ENCODE results near the gene KMT2E. TPM values are rescaled to one million over a fixed set of nuclear protein-coding genes. Genes with fewer than 3 reads are reported as not detected.
A peak's percentile ranks its signal among the peaks of the same experiment; 100 is the strongest.
"Not testable (repeated sequence)": the region's sequence is repeated elsewhere in the genome, so short reads cannot be mapped to it uniquely, and the experiment has no call there.

The KMT2E gene
- total RNA-seq, 1 experiment from 2014 or later: 63.1 TPM

DNA sequence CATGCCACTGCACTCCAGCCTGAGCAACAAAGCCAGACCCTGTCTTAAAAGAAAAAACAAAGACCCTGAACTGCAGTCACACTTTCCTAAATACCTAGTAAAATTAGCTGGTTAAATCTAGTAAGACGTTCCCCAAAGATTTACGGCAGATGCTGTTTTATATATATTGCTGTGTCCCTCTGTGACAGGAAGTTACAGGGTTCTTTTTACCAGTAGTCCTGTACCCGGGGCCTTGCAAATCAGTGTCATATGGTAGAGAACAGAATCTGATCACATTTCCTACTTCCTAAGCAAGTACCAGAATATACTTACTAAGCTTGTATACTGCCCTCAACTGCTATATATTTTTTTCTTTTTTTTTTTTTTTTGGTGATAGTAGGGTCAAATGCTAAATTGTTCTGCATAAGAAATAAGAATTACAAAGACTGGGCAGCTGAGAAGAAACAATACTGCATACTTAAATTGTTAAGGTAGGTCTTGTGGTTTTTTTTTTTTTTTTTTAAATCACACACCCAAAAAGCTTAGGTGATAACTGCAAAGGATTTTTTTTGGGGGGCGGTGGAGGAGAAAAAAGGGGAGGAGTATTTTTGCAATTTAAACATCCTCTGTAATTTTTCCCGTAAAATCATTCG lies 27.3 kb upstream of the KMT2E start:
- POLR2A ChIA-PET: no interaction called here
- H3K27ac Mint-ChIP-seq (ENCODE audit: unreplicated experiment): peak overlapping the region; percentile 99
- intact Hi-C loops (cut with micrococcal nuclease; ENCODE audit: unreplicated experiment): no loop called here

DNA sequence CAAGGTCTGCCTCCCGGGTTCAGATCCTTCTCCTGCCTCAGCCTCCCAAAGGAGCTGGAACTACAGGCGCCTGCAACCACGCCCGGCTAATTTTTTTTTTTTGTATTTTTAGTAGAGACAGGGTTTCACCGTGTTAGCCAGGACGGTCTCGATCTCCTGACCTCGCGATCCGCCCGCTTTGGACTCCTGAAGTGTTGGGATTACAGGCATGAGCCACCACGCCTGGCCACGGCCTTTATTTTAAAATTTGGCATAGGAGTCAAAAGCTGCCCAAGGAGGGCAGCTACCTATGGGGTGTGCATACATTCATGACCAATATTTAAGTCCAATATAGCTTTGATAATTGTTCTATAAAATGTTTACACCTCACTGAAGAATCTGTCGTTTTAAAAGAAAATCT lies 26.6 kb upstream of the KMT2E start:
- H3K27me3 ChIP-seq (replicated peaks; ENCODE audit: control insufficient read depth, insufficient read depth, low read length); intact Hi-C loops (cut with micrococcal nuclease; ENCODE audit: unreplicated experiment); H3K4me3 ChIP-seq (ENCODE audit: low read depth, low read length); H3K4me3 Mint-ChIP-seq (ENCODE audit: unreplicated experiment); H3K9me3 Mint-ChIP-seq (ENCODE audit: unreplicated experiment); H3K9me3 ChIP-seq; H3K27ac Mint-ChIP-seq (ENCODE audit: unreplicated experiment); H3K27me3 Mint-ChIP-seq (ENCODE audit: insufficient read depth, unreplicated experiment); BruUV-seq (replicated peaks); H3K36me3 ChIP-seq (ENCODE audit: control insufficient read depth, insufficient read depth, low read length); CTCF ChIA-PET; DNase-seq: not testable (repeated sequence)
- POLR2A ChIA-PET: interaction anchor here (0.7 kb wide), 1 partner anchor 26 kb away, joined by 3 read pairs; no protein-coding TSS in a partner anchor
- Mint-ChIP-seq H3K36me3 (ENCODE audit: insufficient read depth, unreplicated experiment) (peaks cover 69% of the 10 kb centered on the region), H3K4me1 (ENCODE audit: low read depth, unreplicated experiment) (peaks cover 11% of the 10 kb centered on the region)
- peaks cover 57% of the 10 kb centered on the region for H3K4me1 ChIP-seq

More for the DNA sequence above, 27.3 kb upstream of the KMT2E start:
- Mint-ChIP-seq H3K9me3 (ENCODE audit: unreplicated experiment) (no peaks in the 10 kb centered on the region), H3K4me3 (ENCODE audit: unreplicated experiment) (no peak overlapping the region), H3K4me1 (ENCODE audit: low read depth, unreplicated experiment) (peaks cover 11% of the 10 kb centered on the region), H3K27me3 (ENCODE audit: insufficient read depth, unreplicated experiment) (no peaks in the 10 kb centered on the region), H3K36me3 (ENCODE audit: insufficient read depth, unreplicated experiment) (peaks cover 65% of the 10 kb centered on the region)
- no peaks in the 10 kb centered on the region for H3K27me3 ChIP-seq (replicated peaks; ENCODE audit: control insufficient read depth, insufficient read depth, low read length)
- no peak overlapping the region for H3K4me3 ChIP-seq (ENCODE audit: low read depth, low read length)
- H3K4me1 ChIP-seq: peaks cover 57% of the 10 kb centered on the region
- TF ChIP-seq, protein P1, sequence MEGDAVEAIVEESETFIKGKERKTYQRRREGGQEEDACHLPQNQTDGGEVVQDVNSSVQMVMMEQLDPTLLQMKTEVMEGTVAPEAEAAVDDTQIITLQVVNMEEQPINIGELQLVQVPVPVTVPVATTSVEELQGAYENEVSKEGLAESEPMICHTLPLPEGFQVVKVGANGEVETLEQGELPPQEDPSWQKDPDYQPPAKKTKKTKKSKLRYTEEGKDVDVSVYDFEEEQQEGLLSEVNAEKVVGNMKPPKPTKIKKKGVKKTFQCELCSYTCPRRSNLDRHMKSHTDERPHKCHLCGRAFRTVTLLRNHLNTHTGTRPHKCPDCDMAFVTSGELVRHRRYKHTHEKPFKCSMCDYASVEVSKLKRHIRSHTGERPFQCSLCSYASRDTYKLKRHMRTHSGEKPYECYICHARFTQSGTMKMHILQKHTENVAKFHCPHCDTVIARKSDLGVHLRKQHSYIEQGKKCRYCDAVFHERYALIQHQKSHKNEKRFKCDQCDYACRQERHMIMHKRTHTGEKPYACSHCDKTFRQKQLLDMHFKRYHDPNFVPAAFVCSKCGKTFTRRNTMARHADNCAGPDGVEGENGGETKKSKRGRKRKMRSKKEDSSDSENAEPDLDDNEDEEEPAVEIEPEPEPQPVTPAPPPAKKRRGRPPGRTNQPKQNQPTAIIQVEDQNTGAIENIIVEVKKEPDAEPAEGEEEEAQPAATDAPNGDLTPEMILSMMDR (IDR thresholded peaks at IDR 0.05; ENCODE audit: insufficient read depth in 1 of 2, low read depth in 1 of 2, low read length in 1 of 2, severe bottlenecking in 1 of 2, unreplicated experiment in 1 of 2): no peak
- no peak for DNase-seq
- H3K9me3 ChIP-seq: no peaks in the 10 kb centered on the region
- BruUV-seq (replicated peaks): no TSS peak
- no peaks in the 10 kb centered on the region; the same call in 1 of the 2 replicates for H3K36me3 ChIP-seq (ENCODE audit: control insufficient read depth, insufficient read depth, low read length)
- CTCF ChIA-PET: no interaction called here

DNA sequence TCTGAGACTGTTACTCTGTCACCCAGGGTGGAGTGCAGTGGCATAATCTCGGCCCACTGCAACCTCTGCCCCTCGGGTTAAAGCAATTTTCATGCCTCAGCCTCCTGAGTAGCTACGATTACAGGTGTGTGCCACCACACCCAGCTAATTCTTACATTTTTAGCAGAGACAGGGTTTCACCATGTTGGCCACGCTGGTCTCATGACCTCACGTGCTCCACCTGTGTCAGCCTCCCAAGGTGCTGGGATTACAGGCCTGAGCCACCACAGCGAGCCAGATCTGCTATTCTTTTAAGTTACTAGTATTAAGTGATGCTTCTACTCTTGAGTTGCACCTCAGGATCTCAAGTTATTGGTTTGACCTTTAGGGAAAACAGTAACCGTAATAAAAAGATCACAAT lies 23.0 kb upstream of the KMT2E start:
- no peaks in the 10 kb centered on the region for H3K27me3 ChIP-seq (replicated peaks; ENCODE audit: control insufficient read depth, insufficient read depth, low read length)
- H3K36me3 ChIP-seq (ENCODE audit: control insufficient read depth, insufficient read depth, low read length): no peaks in the 10 kb centered on the region; the same call in 1 of the 2 replicates
- POLR2A ChIA-PET: no interaction called here
- peaks cover 72% of the 10 kb centered on the region for H3K36me3 Mint-ChIP-seq (ENCODE audit: insufficient read depth, unreplicated experiment)
- no peak for DNase-seq
- no TSS peak for BruUV-seq (replicated peaks)
- H3K9me3 Mint-ChIP-seq (ENCODE audit: unreplicated experiment): no peaks in the 10 kb centered on the region
- no peak overlapping the region for H3K27ac Mint-ChIP-seq (ENCODE audit: unreplicated experiment)
- no peaks in the 10 kb centered on the region for H3K27me3 Mint-ChIP-seq (ENCODE audit: insufficient read depth, unreplicated experiment)
- CTCF ChIA-PET: interaction anchor here (1.7 kb wide), 1 partner anchor 10 kb away, joined by 6 read pairs; no protein-coding TSS in a partner anchor
- no peaks in the 10 kb centered on the region for H3K9me3 ChIP-seq
- intact Hi-C loops (cut with micrococcal nuclease; ENCODE audit: unreplicated experiment): no loop called here
- no peak overlapping the region for H3K4me3 Mint-ChIP-seq (ENCODE audit: unreplicated experiment)
- peaks cover 44% of the 10 kb centered on the region for H3K4me1 ChIP-seq
- no peak overlapping the region for H3K4me3 ChIP-seq (ENCODE audit: low read depth, low read length)
- TF ChIP-seq, protein P1 (IDR thresholded peaks at IDR 0.05; ENCODE audit: insufficient read depth in 1 of 2, low read depth in 1 of 2, low read length in 1 of 2, severe bottlenecking in 1 of 2, unreplicated experiment in 1 of 2): no peak
- peaks cover 13% of the 10 kb centered on the region for H3K4me1 Mint-ChIP-seq (ENCODE audit: low read depth, unreplicated experiment)

Data from Caco-2 (cell line).